Breast epithelium (tissue), 3 donors: ENCODE results near the gene KIF6.

ENCODE experiments used
- CTCF ChIP-seq, 3 donors: fragments of 450-650 bp; IDR thresholded peaks; one replicate each; pipeline ENCODE4 v1.5.1; 2016 to 2017; ENCODE audit warnings: antibody characterized with exemption in 3 of 3, mild to moderate bottlenecking in 3 of 3, moderate library complexity in 3 of 3
- POLR2A ChIP-seq: fragments of 450-650 bp; IDR thresholded peaks from one replicate; pipeline ENCODE4 v1.6.1; 2016; ENCODE audit warnings: antibody characterized with exemption, mild to moderate bottlenecking, moderate library complexity
- POLR2AphosphoS5 ChIP-seq, 3 donors: sonication (generic); formaldehyde crosslinking; IDR thresholded peaks; one replicate each; pipeline ENCODE4 v1.6.1; 2017; ENCODE audit warnings: antibody characterized with exemption in 3 of 3

GRCh38 chr6:39653612-39654011 lies 71.6 kb downstream of the KIF6 start:
- TF ChIP-seq POLR2AphosphoS5 (IDR thresholded peaks at IDR 0.05) = no peak
- no peak for TF ChIP-seq POLR2A
- no peak for TF ChIP-seq CTCF (IDR thresholded peaks at IDR 0.05)
